GM23338 (cell line): Measurements from ENCODE around the gene LMF1. TPM values are rescaled to one million over a fixed set of nuclear protein-coding genes. Genes with fewer than 3 reads are reported as not detected.
A peak's percentile ranks its signal among the peaks of the same experiment; 100 is the strongest.

Experiments
- ATAC-seq: fragments of 200-7000 bp; cut with Tn5 transposase; 3 replicates; pipeline ENCODE4 v1.9.1; 2020
- DNase-seq: peaks from one replicate; pipeline ENCODE4 v3.0.0-alpha.2; 2015; ENCODE audit warnings: low spot score
- H2AFZ ChIP-seq: fragments of 200-600 bp; sonication (generic); 2 replicates; pipeline ENCODE4 v1.8.0; 2016; ENCODE audit warnings: antibody characterized with exemption, mild to moderate bottlenecking, moderate library complexity
- H3F3A ChIP-seq: fragments of 200-600 bp; sonication (generic); replicated peaks from 2 replicates; pipeline ENCODE4 v1.8.0; 2017; ENCODE audit warnings: antibody characterized with exemption, mixed run types, low read depth
- H3K27ac ChIP-seq: fragments of 200-600 bp; sonication (generic); 2 replicates; pipeline ENCODE4 v1.6.1; 2016; ENCODE audit warnings: low read depth
- H3K27me3 ChIP-seq: fragments of 200-600 bp; sonication (generic); 2 replicates; pipeline ENCODE4 v1.8.0; 2016; ENCODE audit warnings: mild to moderate bottlenecking, mixed run types, moderate library complexity; ENCODE audit not compliant: insufficient read depth
- H3K36me3 ChIP-seq: fragments of 200-600 bp; sonication (generic); 2 replicates; pipeline ENCODE4 v1.8.0; 2016; ENCODE audit warnings: mild to moderate bottlenecking; ENCODE audit not compliant: insufficient read depth
- H3K4me1 ChIP-seq: fragments of 200-600 bp; sonication (generic); 2 replicates; pipeline ENCODE4 v1.8.0; 2016; ENCODE audit warnings: mild to moderate bottlenecking, moderate library complexity; ENCODE audit not compliant: insufficient read depth
- H3K4me2 ChIP-seq: fragments of 200-600 bp; sonication (generic); 2 replicates; pipeline ENCODE4 v1.7.1; 2017; ENCODE audit warnings: mixed run types
- H3K4me3 ChIP-seq: fragments of 200-600 bp; sonication (generic); 2 replicates; pipeline ENCODE4 v1.6.1; 2016; ENCODE audit warnings: mixed run types
- H3K79me2 ChIP-seq: fragments of 200-600 bp; sonication (generic); replicated peaks from 2 replicates; pipeline ENCODE4 v1.8.0; 2017; ENCODE audit warnings: mild to moderate bottlenecking; ENCODE audit not compliant: insufficient read depth
- H3K9me2 ChIP-seq: fragments of 200-600 bp; sonication (generic); 2 replicates; pipeline ENCODE4 v1.8.0; 2017; ENCODE audit not compliant: insufficient read depth
- H4K20me1 ChIP-seq: fragments of 200-600 bp; sonication (generic); replicated peaks from 2 replicates; pipeline ENCODE4 v1.8.0; 2017; ENCODE audit warnings: mild to moderate bottlenecking; ENCODE audit not compliant: insufficient read depth
- H3K27ac Mint-ChIP-seq: 2 replicates; pipeline ENCODE4 v1.8.0; 2020; ENCODE audit warnings: inconsistent platforms, mild to moderate bottlenecking, moderate library complexity, mixed read lengths
- H3K27me3 Mint-ChIP-seq: 3 replicates; pipeline ENCODE4 v1.8.0; 2022; ENCODE audit warnings: low read depth, mild to moderate bottlenecking, moderate library complexity, mixed read lengths, inconsistent platforms; ENCODE audit not compliant: insufficient read depth, poor library complexity
- H3K36me3 Mint-ChIP-seq: 3 replicates; pipeline ENCODE4 v1.8.0; 2021; ENCODE audit warnings: low read depth, mild to moderate bottlenecking, inconsistent platforms, moderate library complexity, mixed read lengths
- H3K4me1 Mint-ChIP-seq: 3 replicates; pipeline ENCODE4 v1.8.0; 2020; ENCODE audit warnings: mild to moderate bottlenecking, inconsistent platforms, mixed read lengths
- H3K4me3 Mint-ChIP-seq: 3 replicates; pipeline ENCODE4 v1.8.0; 2021; ENCODE audit warnings: moderate library complexity, mild to moderate bottlenecking, inconsistent platforms, mixed read lengths
- H3K9me3 Mint-ChIP-seq: 3 replicates; pipeline ENCODE4 v1.8.0; 2020; ENCODE audit warnings: moderate library complexity, mild to moderate bottlenecking, inconsistent platforms, mixed read lengths
- CREB1 ChIP-seq: fragments of 250-450 bp; sonication (Bioruptor Pico); IDR thresholded peaks from 2 replicates; pipeline ENCODE4 v1.5.0; 2020; ENCODE audit warnings: low read depth, mild to moderate bottlenecking, moderate library complexity
- ETS1 ChIP-seq: IDR thresholded peaks from 2 replicates; pipeline ENCODE4 v1.6.1; 2016; ENCODE audit warnings: antibody characterized with exemption
- EZH2 ChIP-seq: fragments of 200-600 bp; sonication (generic); IDR thresholded peaks from one replicate; pipeline ENCODE4 v1.8.0; 2017; ENCODE audit warnings: antibody characterized with exemption, mild to moderate bottlenecking, low read depth; ENCODE audit not compliant: unreplicated experiment
- EZH2phosphoT487 ChIP-seq: fragments of 200-600 bp; sonication (generic); IDR thresholded peaks from one replicate; pipeline ENCODE4 v1.8.1; 2018; ENCODE audit warnings: antibody characterized with exemption; ENCODE audit not compliant: unreplicated experiment
- JUNB ChIP-seq: IDR thresholded peaks from one replicate; pipeline ENCODE4 v1.6.1; 2016; ENCODE audit warnings: antibody characterized with exemption; ENCODE audit not compliant: unreplicated experiment
- NANOG ChIP-seq: IDR thresholded peaks from 2 replicates; pipeline ENCODE4 v1.6.1; 2016; ENCODE audit warnings: antibody characterized with exemption, borderline replicate concordance
- POLR2AphosphoS5 ChIP-seq: IDR thresholded peaks from 2 replicates; pipeline ENCODE4 v1.6.1; 2016; ENCODE audit warnings: antibody characterized with exemption, low read depth
- STAT1 ChIP-seq: IDR thresholded peaks from one replicate; pipeline ENCODE4 v1.6.1; 2016; ENCODE audit warnings: antibody characterized with exemption; ENCODE audit not compliant: unreplicated experiment
- ZNF114 ChIP-seq: fragments of 250-450 bp; sonication (Bioruptor Pico); IDR thresholded peaks from 2 replicates; pipeline ENCODE4 v1.5.0; 2020; ENCODE audit warnings: mild to moderate bottlenecking, moderate library complexity
- ZNF331 ChIP-seq: fragments of 250-450 bp; sonication (Bioruptor Pico); IDR thresholded peaks from 2 replicates; pipeline ENCODE4 v1.5.0; 2020; ENCODE audit warnings: low read depth, mild to moderate bottlenecking, moderate library complexity
- ZNF462 ChIP-seq: fragments of 250-450 bp; sonication (Bioruptor Pico); IDR thresholded peaks from 2 replicates; pipeline ENCODE4 v1.5.0; 2020; ENCODE audit warnings: mild to moderate bottlenecking, moderate library complexity
- polyA plus RNA-seq: library from polyadenylated mRNA; unstranded; fragments of >200 nt; fragmentation: Nextera tagmentation; extraction: Ambion mirVana; gene quantifications from 2 replicates; pipeline ENCODE4 v1.2.1, GENCODE V29; 2016
- total RNA-seq: library from RNA; depleted of rRNA; stranded (reverse); fragments of >200 nt; shearing (Covaris generic); gene quantifications from 2 replicates; pipeline ENCODE4 v1.2.3, GENCODE V29; 2014

Gene LMF1
- total and polyA plus RNA-seq, 2 experiments from 2014 or later = 4.2 to 10.1 TPM

GRCh38 chr16:934178-934577 is 36.6 kb downstream of the LMF1 start:
- no peaks in the 10 kb centered on the region for H4K20me1 ChIP-seq
- no peak for DNase-seq
- no peaks in the 10 kb centered on the region for H3F3A ChIP-seq
- Mint-ChIP-seq H3K27me3 (peaks cover 7% of the 10 kb centered on the region), H3K9me3 (no peaks in the 10 kb centered on the region; the same call in 2 of the 3 replicates), H3K4me3 (no peak overlapping the region), H3K4me1 (peaks cover 10% of the 10 kb centered on the region), H3K36me3 (no peaks in the 10 kb centered on the region), H3K27ac (no peak overlapping the region)
- 0 out of 2 replicates have a peak, but pooled peaks cover 5% of the 10 kb centered on the region for H3K4me1 ChIP-seq
- H3K79me2 ChIP-seq = no peaks in the 10 kb centered on the region
- H3K4me2 ChIP-seq = no peak overlapping the region
- no peaks in the 10 kb centered on the region for H3K9me2 ChIP-seq
- H2AFZ ChIP-seq = no peak overlapping the region
- ATAC-seq = no peak
- H3K36me3 ChIP-seq = no peaks in the 10 kb centered on the region
- H3K4me3 ChIP-seq = no peak overlapping the region
- H3K27ac ChIP-seq = no peak overlapping the region
- no peak for TF ChIP-seq EZH2
- no peaks in the 10 kb centered on the region for H3K27me3 ChIP-seq

- ATAC-seq = no peak
- no peak overlapping the region for H3K27ac Mint-ChIP-seq
- H3K27me3 Mint-ChIP-seq = peaks cover 7% of the 10 kb centered on the region
- no peaks in the 10 kb centered on the region for H3F3A ChIP-seq
- peaks cover 13% of the 10 kb centered on the region for H3K4me1 Mint-ChIP-seq
- H3K36me3 Mint-ChIP-seq = no peaks in the 10 kb centered on the region
- no peaks in the 10 kb centered on the region for H3K36me3 ChIP-seq
- no peak overlapping the region for H3K27ac ChIP-seq
- H3K79me2 ChIP-seq = no peaks in the 10 kb centered on the region
- H3K27me3 ChIP-seq = no peaks in the 10 kb centered on the region
- H3K4me1 ChIP-seq = 0 out of 2 replicates have a peak, but pooled peaks cover 5% of the 10 kb centered on the region
- no peak overlapping the region for H3K4me3 ChIP-seq
- no peaks in the 10 kb centered on the region for H3K9me2 ChIP-seq
- no peaks in the 10 kb centered on the region; the same call in 2 of the 3 replicates for H3K9me3 Mint-ChIP-seq
- TF ChIP-seq NANOG = no peak
- no peak for TF ChIP-seq ETS1
- no peak for TF ChIP-seq EZH2phosphoT487
- no peak for TF ChIP-seq CREB1
- TF ChIP-seq ZNF331 = no peak
- TF ChIP-seq JUNB = no peak
- no peak for TF ChIP-seq ZNF114 (CRISPR knock-in tag)
- no peak for TF ChIP-seq STAT1
- no peak for DNase-seq
- no peaks in the 10 kb centered on the region for H4K20me1 ChIP-seq
- H2AFZ ChIP-seq = no peak overlapping the region
- H3K4me3 Mint-ChIP-seq = no peak overlapping the region
- H3K4me2 ChIP-seq = no peak overlapping the region
These were observed 37.2 kb downstream of the LMF1 start for GRCh38 chr16:933581-933980.

- Histone ChIP-seq H4K20me1 (no peaks in the 10 kb centered on the region), H3K36me3 (no peaks in the 10 kb centered on the region), H3K9me2 (no peaks in the 10 kb centered on the region), H2AFZ (no peak overlapping the region), H3K4me2 (no peak overlapping the region), H3F3A (no peaks in the 10 kb centered on the region), H3K4me1 (0 out of 2 replicates have a peak, but pooled peaks cover 5% of the 10 kb centered on the region), H3K4me3 (no peak overlapping the region), H3K27me3 (no peaks in the 10 kb centered on the region), H3K79me2 (no peaks in the 10 kb centered on the region), H3K27ac (peak overlapping the region; percentile 32; the same call in 1 of the 2 replicates)
- ATAC-seq (no peak), DNase-seq (no peak)
- Mint-ChIP-seq H3K36me3 (no peaks in the 10 kb centered on the region), H3K4me3 (no peak overlapping the region), H3K9me3 (no peaks in the 10 kb centered on the region; the same call in 2 of the 3 replicates), H3K4me1 (peaks cover 13% of the 10 kb centered on the region), H3K27ac (no peak overlapping the region), H3K27me3 (peaks cover 5% of the 10 kb centered on the region)
- TF ChIP-seq ZNF462 = no peak
- TF ChIP-seq JUNB = no peak
- no peak for TF ChIP-seq ZNF114 (CRISPR knock-in tag)
- TF ChIP-seq ZNF331 = no peak
- no peak for TF ChIP-seq STAT1
- no peak for TF ChIP-seq POLR2AphosphoS5
These were observed 37.9 kb downstream of the LMF1 start for GRCh38 chr16:932831-933330.
